Spleen (tissue), 7 donors: ENCODE results near the gene FBXW8.

ENCODE experiments used
- POLR2AphosphoS5 ChIP-seq, 3 donors: sonication (generic); formaldehyde crosslinking; IDR thresholded peaks; one replicate each; pipeline ENCODE4 v1.5.1; 2017; ENCODE audit warnings: antibody characterized with exemption in 3 of 3
- TF ChIP-seq, protein P1 (sequence below), 11 experiments: fragments of 200-600 bp in 7 of 11; fragments of 450-650 bp in 4 of 11; sonication (generic) in 4 of 11; IDR thresholded peaks in 8 of 11; conservative IDR thresholded peaks in 3 of 11; 1 replicate in 7 of 11; 2 replicates in 4 of 11; pipeline versions ENCODE4 v1.4.0 to v1.8.0; 2016 to 2021; ENCODE audit warnings: antibody characterized with exemption in 11 of 11, inconsistent platforms in 4 of 11, mild to moderate bottlenecking in 1 of 11
- donor health status: DM: no; HTN: no; CAD: no; lungs with moderate emphysema.
- donor health status: DM: no; HTN: no; CAD: no.
- donor health status: DM: no; HTN: no; CAD: no.

DNA sequence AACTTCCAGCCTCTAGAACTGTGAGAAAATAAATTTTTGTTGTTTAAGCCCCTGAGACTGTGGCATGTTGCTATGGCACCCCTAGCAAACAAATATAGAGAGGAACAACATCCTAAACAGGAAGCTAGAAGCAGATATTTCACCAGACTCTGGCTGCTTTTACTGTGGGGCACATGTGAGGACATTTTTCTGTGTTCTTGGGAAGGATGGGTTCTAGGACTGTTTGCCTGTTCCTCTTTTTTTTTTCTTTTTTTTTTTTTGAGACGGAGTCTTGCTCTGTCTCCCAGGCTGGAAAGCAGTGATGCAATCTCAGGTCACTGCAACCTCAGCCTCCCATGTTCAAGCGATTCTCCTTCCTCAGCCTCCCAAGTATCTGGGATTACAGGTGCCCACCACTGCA is 25.3 kb upstream of the FBXW8 start:
- TF ChIP-seq, protein P1, sequence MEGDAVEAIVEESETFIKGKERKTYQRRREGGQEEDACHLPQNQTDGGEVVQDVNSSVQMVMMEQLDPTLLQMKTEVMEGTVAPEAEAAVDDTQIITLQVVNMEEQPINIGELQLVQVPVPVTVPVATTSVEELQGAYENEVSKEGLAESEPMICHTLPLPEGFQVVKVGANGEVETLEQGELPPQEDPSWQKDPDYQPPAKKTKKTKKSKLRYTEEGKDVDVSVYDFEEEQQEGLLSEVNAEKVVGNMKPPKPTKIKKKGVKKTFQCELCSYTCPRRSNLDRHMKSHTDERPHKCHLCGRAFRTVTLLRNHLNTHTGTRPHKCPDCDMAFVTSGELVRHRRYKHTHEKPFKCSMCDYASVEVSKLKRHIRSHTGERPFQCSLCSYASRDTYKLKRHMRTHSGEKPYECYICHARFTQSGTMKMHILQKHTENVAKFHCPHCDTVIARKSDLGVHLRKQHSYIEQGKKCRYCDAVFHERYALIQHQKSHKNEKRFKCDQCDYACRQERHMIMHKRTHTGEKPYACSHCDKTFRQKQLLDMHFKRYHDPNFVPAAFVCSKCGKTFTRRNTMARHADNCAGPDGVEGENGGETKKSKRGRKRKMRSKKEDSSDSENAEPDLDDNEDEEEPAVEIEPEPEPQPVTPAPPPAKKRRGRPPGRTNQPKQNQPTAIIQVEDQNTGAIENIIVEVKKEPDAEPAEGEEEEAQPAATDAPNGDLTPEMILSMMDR (IDR thresholded peaks at IDR 0.05 in 8 of 11, conservative IDR thresholded peaks at IDR 0.05 in 3 of 11): no peak
- no peak for TF ChIP-seq POLR2AphosphoS5 (IDR thresholded peaks at IDR 0.05)
